ENCODE measurements around the gene NOLC1. TPM values are rescaled to one million over a fixed set of nuclear protein-coding genes. Genes with fewer than 3 reads are reported as not detected.
A peak's percentile ranks its signal among the peaks of the same experiment; 100 is the strongest.

NOLC1 gene
- total RNA-seq, 4 donors from 2014 or later, result 52.7 to 80.8 (median 65.1) TPM

DNA sequence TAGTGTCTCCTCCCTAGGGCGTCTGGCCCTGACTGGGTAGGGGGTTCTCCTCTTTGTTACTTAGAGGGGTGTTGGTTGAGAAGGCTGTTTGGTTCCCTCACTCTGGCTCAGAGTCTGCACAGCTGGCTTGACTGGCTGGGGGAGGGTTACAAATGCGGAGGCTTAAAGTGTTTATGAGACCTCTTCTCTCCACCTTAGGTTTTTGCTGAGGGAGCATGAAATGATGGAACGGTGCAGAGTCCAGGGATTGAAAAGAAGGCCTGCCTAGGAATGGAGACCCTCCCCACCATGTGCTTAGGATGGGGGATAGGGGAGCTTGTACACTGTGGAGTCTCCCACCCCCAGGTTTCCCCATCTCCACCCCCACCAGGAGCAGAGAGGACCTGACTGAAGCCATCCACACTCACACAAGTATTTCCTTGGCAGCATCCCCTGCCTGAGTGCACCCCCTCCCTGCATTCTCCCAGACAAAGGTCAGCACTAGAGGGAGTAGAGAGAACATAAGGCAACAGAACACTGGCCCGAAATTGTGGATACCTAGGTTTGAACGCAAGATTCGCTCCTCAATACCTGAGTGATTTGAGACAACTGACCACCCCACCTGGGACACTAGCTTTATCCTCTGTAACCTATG lies 30.3 kb upstream of the NOLC1 start:
- Histone ChIP-seq H3K9me3 (no peaks in the 10 kb centered on the region), H3K27ac (peak overlapping the region; percentile 91 to 98 (median 97)), H3K36me3 (no peaks in the 10 kb centered on the region), H3K4me3 (replicated peaks in 1 of 3) (no peak overlapping the region), H3K4me1 (peaks cover 29 to 32% of the 10 kb centered on the region in 2 donors), H3K27me3 (no peaks in the 10 kb centered on the region)
- WGBS, 2 donors, result 37 to 56% methylated on average over 6 of the region's 6 CpGs
- TF ChIP-seq CTCF (IDR thresholded peaks at IDR 0.05) (no peak), POLR2A (IDR thresholded peaks at IDR 0.05) (no peak)
- intact Hi-C loops (cut with DNase I), result no loop called here
- peak; percentile 39 to 47 for DNase-seq

DNA sequence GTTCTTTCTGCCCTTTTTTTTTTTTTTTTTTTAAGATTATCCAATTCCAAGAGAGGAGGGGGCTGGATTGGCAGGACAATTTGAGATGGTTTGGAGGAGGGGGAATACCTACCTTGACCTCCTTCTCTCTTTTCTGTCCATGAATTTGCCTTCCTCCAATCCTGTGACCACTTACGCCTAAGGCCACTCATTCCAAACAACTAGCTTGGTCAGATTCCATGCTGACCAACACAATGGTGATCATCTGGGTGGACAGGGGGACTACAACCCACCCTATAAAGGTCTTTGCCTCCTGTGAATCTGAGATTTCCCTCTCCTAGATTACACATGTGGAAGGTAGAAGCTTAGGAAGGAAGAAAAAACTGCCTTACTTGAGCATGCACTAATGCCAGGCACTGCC lies 29.7 kb upstream of the NOLC1 start:
- Histone ChIP-seq H3K4me3 (replicated peaks in 1 of 3) (no peak overlapping the region), H3K4me1 (peaks cover 23 to 26% of the 10 kb centered on the region in 2 donors)

GRCh38 chr10:102123223-102123622 lies 29.0 kb upstream of the NOLC1 start:
- no peaks in the 10 kb centered on the region for H3K27me3 ChIP-seq
- intact Hi-C loops (cut with DNase I), result no loop called here
- peaks cover 16 to 18% of the 10 kb centered on the region in 2 donors for H3K4me1 ChIP-seq
- TF ChIP-seq CTCF (IDR thresholded peaks at IDR 0.05) (no peak), POLR2A (IDR thresholded peaks at IDR 0.05) (no peak)
- no peaks in the 10 kb centered on the region for H3K9me3 ChIP-seq
- DNase-seq, result no peak
- WGBS, 2 donors, result 93 to 96% methylated on average over 3 of the region's 3 CpGs
- H3K36me3 ChIP-seq, result no peaks in the 10 kb centered on the region
- no peak overlapping the region for H3K27ac ChIP-seq
- no peak overlapping the region for H3K4me3 ChIP-seq (replicated peaks in 1 of 3)

More for the DNA sequence above, 29.7 kb upstream of the NOLC1 start:
- Histone ChIP-seq H3K36me3 (no peaks in the 10 kb centered on the region), H3K27ac (no peak overlapping the region), H3K9me3 (no peaks in the 10 kb centered on the region), H3K27me3 (no peaks in the 10 kb centered on the region)
- DNase-seq, result no peak
- WGBS, 2 donors, result 100% methylated on average over 1 of the region's 1 CpG
- intact Hi-C loops (cut with DNase I), result no loop called here
- TF ChIP-seq POLR2A (IDR thresholded peaks at IDR 0.05), result no peak
- no peak for TF ChIP-seq CTCF (IDR thresholded peaks at IDR 0.05)

DNA sequence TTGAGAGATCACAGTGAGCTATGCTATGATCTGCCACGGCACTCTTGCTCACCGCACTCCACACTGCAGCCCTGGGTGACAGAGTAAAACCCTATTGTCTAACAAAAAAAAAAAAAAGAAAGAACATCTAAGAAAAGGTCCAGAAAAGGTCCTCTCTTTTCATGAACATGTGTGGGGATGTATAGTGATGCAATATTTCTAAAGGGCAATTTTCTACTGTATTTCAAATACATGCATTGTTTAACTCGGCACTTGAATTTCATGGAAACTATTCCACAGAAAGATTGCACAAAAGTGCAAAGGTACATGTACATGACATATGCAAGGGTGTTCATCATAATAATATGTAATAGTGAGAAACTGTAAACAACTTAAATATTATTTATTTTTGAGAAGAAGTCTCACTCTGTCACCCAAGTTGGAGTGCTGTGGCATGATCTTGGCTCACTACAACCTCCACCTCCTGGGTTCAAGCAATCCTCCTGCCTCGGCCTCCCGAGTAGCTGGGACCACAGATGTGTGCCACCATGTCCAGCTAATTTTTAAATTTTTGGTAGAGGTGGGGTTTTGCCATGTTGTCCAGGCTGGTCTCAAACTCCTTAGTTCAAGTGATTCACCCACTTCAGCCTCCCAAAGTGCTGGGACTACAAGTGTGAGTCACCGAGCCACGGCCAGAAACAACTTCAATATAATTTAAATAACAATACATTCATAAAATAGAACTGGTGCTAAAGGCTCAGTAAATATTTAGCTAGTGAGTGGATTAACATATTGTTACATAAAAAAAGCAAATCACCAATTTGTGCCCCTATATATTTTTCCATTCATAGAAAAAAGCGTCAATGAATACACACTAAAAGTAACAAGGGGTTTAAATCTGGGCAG lies 20.7 kb upstream of the NOLC1 start:
- H3K36me3 ChIP-seq, result no peaks in the 10 kb centered on the region
- H3K4me1 ChIP-seq, result peaks cover 8 to 15% of the 10 kb centered on the region in 2 donors
- H3K27ac ChIP-seq, result no peak overlapping the region
- no peaks in the 10 kb centered on the region for H3K27me3 ChIP-seq
- 89 to 90% methylated on average over 8 of the region's 8 CpGs for WGBS, 2 donors
- no peak overlapping the region for H3K4me3 ChIP-seq (replicated peaks in 1 of 3)
- DNase-seq, result no peak
- intact Hi-C loops (cut with DNase I), result no loop called here
- no peak for TF ChIP-seq CTCF (IDR thresholded peaks at IDR 0.05)
- TF ChIP-seq POLR2A (IDR thresholded peaks at IDR 0.05), result no peak
- H3K9me3 ChIP-seq, result no peaks in the 10 kb centered on the region

- intact Hi-C loops (cut with DNase I), result no loop called here
- TF ChIP-seq CTCF (IDR thresholded peaks at IDR 0.05) (no peak), POLR2A (IDR thresholded peaks at IDR 0.05) (no peak)
- DNase-seq, result no peak
- H3K4me1 ChIP-seq, result peaks cover 8 to 22% of the 10 kb centered on the region in 2 donors
- no peaks in the 10 kb centered on the region for H3K27me3 ChIP-seq
- WGBS, 2 donors, result 21 to 25% methylated on average over 8 of the region's 8 CpGs
- no peak overlapping the region for H3K4me3 ChIP-seq (replicated peaks in 1 of 3)
- no peaks in the 10 kb centered on the region for H3K36me3 ChIP-seq
- H3K9me3 ChIP-seq, result no peaks in the 10 kb centered on the region
- peak overlapping the region in 2 of 3 donors; percentile 84 to 88 for H3K27ac ChIP-seq
These were observed 20.0 kb upstream of the NOLC1 start for GRCh38 chr10:102132193-102132562.

All from thyroid gland (tissue), 4 donors.